Superior temporal gyrus (tissue), 1 donor: ENCODE data around the gene VASN.
A peak's percentile ranks its signal among the peaks of the same experiment; 100 is the strongest.
"Not testable (repeated sequence)": the region's sequence is repeated elsewhere in the genome, so short reads cannot be mapped to it uniquely, and the experiment has no call there.

Experiments
- DNase-seq: peaks from one replicate; pipeline ENCODE4 v3.0.0-alpha.2; 2016; ENCODE audit errors: extremely low spot score

The VASN gene

GRCh38 chr16:4337540-4338088 is 34.0 kb upstream of the VASN start:
- no peak for DNase-seq

DNA sequence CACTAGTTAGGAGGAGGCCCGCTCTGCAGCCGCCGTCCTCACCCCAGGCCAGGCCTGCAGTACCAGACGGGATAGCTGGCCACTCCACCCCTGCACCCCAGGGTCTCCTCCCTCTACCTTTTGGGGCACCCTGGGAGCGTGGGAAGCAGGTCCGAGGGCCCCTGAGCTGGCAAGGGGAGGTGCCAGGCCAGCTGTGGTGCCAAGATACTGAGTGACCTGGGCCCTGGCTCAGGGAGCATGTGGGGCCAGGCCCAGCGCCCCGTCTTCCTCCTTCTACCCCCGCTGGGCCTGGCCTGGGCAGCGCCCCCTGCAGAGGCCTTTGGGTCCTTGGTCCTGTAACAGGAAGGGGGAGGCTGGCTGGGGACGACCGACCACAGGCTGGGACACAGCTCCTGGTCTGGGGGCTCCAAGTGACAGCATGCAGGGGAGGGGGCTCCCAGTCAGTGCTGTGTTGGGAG is 33.5 kb upstream of the VASN start:
- DNase-seq: no peak

DNA sequence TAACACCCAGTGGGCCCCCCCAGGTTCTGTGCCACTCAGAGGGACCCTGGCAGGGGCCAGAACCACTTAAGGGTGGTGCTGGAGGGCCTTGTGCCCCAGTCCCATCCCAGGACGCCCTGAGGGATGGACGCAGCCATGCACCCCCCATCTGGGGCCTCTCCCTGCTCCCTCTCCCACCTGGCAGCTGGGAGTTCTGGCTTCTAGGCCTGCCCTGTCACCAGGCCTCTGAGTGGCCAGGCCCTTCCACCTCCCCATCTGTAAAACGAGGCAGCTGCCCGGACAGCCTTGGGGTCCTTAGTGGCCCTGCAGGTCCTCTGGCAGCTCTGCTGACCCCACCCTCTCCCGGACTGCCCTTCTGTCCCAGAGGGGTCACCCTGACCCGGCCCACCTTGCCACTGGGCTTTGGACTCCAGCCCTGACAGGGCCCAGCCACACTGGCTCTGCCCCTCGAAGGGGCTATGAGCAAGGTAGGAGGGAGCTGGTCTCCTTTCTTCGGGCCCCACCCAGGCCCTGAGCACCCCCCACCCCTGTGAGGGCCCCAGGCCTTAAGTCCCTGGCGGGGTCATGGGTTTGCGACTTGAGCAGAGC is 32.8 kb upstream of the VASN start:
- no peak for DNase-seq

DNA sequence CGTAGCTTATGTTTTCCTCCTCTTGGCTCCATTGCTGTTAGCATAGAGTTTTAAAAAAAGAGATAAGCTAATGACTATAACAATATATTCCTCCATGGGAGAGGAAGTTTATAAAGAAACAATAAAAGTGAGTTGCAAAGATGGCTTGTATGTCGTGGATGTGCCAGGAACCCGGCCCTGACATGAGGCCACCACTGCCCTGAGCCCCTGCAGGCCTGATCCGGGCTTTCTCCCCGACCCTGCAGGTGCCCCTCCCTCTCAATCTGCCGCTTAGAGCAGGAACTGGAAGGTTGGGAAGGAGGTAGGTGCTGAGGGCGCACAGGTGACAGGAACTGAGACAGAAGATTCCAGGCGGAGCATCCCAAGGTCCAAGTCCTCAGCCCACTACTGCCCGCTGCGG is 32.2 kb upstream of the VASN start:
- no peak for DNase-seq

GRCh38 chr16:4339909-4340308 is 31.7 kb upstream of the VASN start:
- DNase-seq: no peak

DNA sequence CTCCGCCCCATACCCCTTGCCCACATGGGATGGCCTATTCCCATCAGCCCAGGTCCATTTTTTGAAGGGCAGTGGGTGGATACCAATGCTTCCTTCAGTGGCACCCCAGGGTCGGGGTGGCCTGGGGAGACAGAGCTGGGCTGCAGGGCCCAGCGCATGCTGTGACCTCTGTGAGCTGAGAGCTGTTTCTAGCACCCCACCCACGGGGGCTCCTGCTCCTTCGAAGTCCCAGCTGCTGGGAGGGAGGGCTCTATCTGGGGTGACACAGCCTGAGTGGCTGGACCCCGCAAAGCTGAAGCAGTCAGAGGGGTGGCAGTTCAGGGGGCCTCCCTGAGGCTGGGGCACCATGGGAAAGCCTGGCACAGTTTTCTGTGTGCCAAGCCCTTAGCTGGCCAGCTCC is 31.2 kb upstream of the VASN start:
- no peak for DNase-seq

- no peak for DNase-seq
These were observed 30.4 kb upstream of the VASN start for GRCh38 chr16:4341250-4341649.

GRCh38 chr16:4342866-4343744 is 28.5 kb upstream of the VASN start:
- DNase-seq: no peak

GRCh38 chr16:4344300-4344982 is 27.2 kb upstream of the VASN start:
- not testable (repeated sequence) for DNase-seq

GRCh38 chr16:4344983-4345835 is 26.4 kb upstream of the VASN start:
- DNase-seq: peak; percentile 79

GRCh38 chr16:4345836-4346781 is 25.5 kb upstream of the VASN start:
- no peak for DNase-seq

- DNase-seq: no peak
These were observed 24.6 kb upstream of the VASN start for GRCh38 chr16:4347010-4347409.

- DNase-seq: no peak
These were observed 23.7 kb upstream of the VASN start for GRCh38 chr16:4347765-4348509.

DNA sequence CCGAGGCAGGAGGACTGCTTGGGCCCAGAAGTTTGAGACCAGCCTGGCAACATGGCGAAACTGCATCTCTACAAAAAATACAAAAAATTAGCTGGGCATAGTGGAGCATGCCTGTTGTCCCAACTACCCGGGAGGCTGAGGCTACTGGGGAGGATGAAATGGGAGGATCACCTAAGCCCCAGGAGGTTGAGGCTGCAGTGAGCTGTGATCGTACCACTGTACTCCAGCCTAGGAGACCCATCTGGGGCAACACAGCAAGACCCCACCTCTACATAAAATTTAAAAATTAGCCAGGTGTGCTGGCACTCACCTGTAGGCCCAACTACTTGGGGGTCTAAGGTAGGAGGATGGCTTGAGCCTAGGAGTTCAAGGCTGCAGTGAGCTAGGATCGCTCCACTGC is 22.3 kb upstream of the VASN start:
- DNase-seq: no peak

DNA sequence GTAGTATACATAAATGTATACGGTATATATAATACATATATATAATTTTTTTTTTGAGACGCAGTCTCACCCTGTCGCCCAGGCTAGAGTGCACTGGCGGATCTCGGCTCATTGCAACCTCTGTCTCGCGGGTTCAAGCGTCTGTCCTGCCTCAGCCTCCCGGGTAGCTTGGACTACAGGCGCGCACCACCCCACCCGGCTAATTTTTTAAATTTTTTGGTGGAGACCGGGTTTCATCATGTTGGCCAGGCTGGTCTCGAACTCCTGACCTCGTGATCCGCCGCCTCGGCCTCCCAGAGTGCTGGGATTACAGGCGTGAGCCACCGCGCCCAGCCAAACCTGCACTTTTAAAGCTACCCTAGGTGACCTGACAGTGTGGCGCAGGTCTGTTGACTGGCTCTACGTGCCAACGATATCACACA is 21.3 kb upstream of the VASN start:
- DNase-seq: no peak

GRCh38 chr16:4350787-4351659 is 20.6 kb upstream of the VASN start, which contains the start of gene PAM16:
PAM16 (minus strand) TSS chr16:4351321; CDS start chr16:4351234, 87 bp downstream.
- peak; percentile 94 for DNase-seq

DNA sequence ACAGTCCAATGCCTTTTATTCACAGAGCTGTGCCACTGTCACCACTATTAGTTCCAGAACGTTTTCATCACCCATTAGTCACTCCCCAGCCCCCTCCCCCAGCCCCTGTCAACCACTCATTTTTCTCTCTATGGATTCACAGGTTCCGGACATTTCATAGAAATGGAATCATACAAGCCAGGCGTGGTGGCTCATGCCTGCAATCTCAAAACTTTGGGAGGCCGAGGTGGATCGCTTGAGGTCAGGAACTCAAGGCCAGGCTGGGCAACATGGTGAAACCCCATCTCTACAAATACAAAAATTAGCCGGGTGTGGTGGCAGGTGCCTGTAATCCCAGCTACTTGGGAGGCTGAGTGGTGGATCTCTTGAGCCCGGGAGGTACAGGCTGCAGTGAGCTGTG is 19.8 kb upstream of the VASN start:
- DNase-seq: no peak

GRCh38 chr16:4352843-4353242 is 18.8 kb upstream of the VASN start:
- no peak for DNase-seq
